NT2/D1 (cell line): ENCODE measurements around the gene STAG1.

Experiments
- SUZ12 ChIP-seq: IDR thresholded peaks from 2 replicates; pipeline ENCODE4 v1.6.1; 2011; ENCODE audit not compliant: insufficient read length, insufficient read depth; ENCODE audit errors: extremely low read depth
- YY1 ChIP-seq: IDR thresholded peaks from 2 replicates; pipeline ENCODE4 v1.6.1; 2011; ENCODE audit not compliant: insufficient read length, insufficient read depth
- ZNF274 ChIP-seq: IDR thresholded peaks from 2 replicates; pipeline ENCODE4 v1.6.1; 2011; ENCODE audit warnings: mild to moderate bottlenecking, low read depth, low read length

DNA sequence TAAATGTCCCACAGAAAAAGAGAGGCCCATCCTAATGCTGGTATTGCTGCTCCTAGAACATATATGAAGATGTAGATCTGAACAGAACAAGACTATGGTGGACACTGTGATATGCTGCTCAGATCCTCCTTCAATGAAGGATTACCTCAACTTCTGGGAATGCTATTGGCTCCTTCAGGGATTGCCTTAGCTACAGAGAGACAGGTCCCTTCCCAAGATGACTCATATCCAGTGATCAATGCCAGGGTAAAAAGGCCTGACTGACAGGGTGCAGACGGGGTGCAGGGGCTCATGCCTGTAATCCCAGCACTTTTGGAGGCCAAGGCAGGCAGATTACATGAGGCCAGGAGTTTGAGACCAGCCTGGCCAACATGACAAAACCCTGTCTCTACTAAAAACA is 20.5 kb upstream of the STAG1 start:
- TF ChIP-seq YY1 (no peak), SUZ12 (no peak), ZNF274 (no peak)
